Smooth muscle cell of the brain vasculature (primary cell): Measurements from ENCODE around the gene TSC22D1.
"Not testable (repeated sequence)": the region's sequence is repeated elsewhere in the genome, so short reads cannot be mapped to it uniquely, and the experiment has no call there.

Experiments
- DNase-seq: peaks from one replicate; pipeline ENCODE4 v3.0.0-alpha.2; 2012; ENCODE audit warnings: low read depth, low spot score

The TSC22D1 gene

GRCh38 chr13:44575741-44576350 lies at the start of gene TSC22D1:
TSC22D1 (minus strand) TSS chr13:44576330; CDS start chr13:44576074, 256 bp downstream.
- DNase-seq, result no peak

GRCh38 chr13:44622708-44623107 lies 46.6 kb upstream of the TSC22D1 start:
- no peak for DNase-seq

GRCh38 chr13:44622261-44622660 lies 46.1 kb upstream of the TSC22D1 start:
- no peak for DNase-seq

GRCh38 chr13:44620057-44620456 lies 43.9 kb upstream of the TSC22D1 start:
- DNase-seq, result no peak

GRCh38 chr13:44619651-44620050 lies 43.5 kb upstream of the TSC22D1 start:
- no peak for DNase-seq

- DNase-seq, result no peak
Measured at GRCh38 chr13:44618326-44618725, 42.2 kb upstream of the TSC22D1 start.

GRCh38 chr13:44617648-44618047 lies 41.5 kb upstream of the TSC22D1 start:
- DNase-seq, result no peak

GRCh38 chr13:44609137-44609536 lies 33.0 kb upstream of the TSC22D1 start:
- no peak for DNase-seq

- no peak for DNase-seq
Measured at GRCh38 chr13:44605721-44606120, 29.6 kb upstream of the TSC22D1 start.

GRCh38 chr13:44605275-44605674 lies 29.1 kb upstream of the TSC22D1 start:
- DNase-seq, result no peak

GRCh38 chr13:44601586-44601985 lies 25.5 kb upstream of the TSC22D1 start:
- no peak for DNase-seq

GRCh38 chr13:44593861-44594592 lies 17.9 kb upstream of the TSC22D1 start:
- DNase-seq, result not testable (repeated sequence)

GRCh38 chr13:44592216-44592847 lies 16.2 kb upstream of the TSC22D1 start:
- DNase-seq, result no peak

- no peak for DNase-seq
Measured at GRCh38 chr13:44591316-44591715, 15.2 kb upstream of the TSC22D1 start.

- no peak for DNase-seq
Measured at GRCh38 chr13:44583137-44583536, 7.0 kb upstream of the TSC22D1 start.

- DNase-seq, result no peak
Measured at GRCh38 chr13:44578067-44578400, 1.9 kb upstream of the TSC22D1 start.

- DNase-seq, result peak; percentile 88
Measured at GRCh38 chr13:44577236-44578066, 1.3 kb upstream of the TSC22D1 start.

GRCh38 chr13:44576351-44577235 lies 463 bp upstream of the TSC22D1 start:
- DNase-seq, result no peak

- no peak for DNase-seq
Measured at GRCh38 chr13:44575035-44575434, 1.1 kb downstream of the TSC22D1 start.

- no peak for DNase-seq
Measured at GRCh38 chr13:44574466-44574855, 1.7 kb downstream of the TSC22D1 start.

GRCh38 chr13:44573790-44574465 lies 2.2 kb downstream of the TSC22D1 start:
- no peak for DNase-seq
